Ishikawa (cell line): ENCODE measurements around the gene HBA2.

Experiments
- CEBPB ChIP-seq: IDR thresholded peaks from 2 replicates; pipeline ENCODE4 v1.6.1; 2012
- CREB1 ChIP-seq: IDR thresholded peaks from 2 replicates; pipeline ENCODE4 v1.6.1; 2012; ENCODE audit warnings: low read depth
- EGR1 ChIP-seq: IDR thresholded peaks from 2 replicates; pipeline ENCODE4 v1.6.1; 2012
- EP300 ChIP-seq: IDR thresholded peaks from 2 replicates; pipeline ENCODE4 v1.6.1; 2012; ENCODE audit warnings: borderline replicate concordance
- FOXM1 ChIP-seq: IDR thresholded peaks from 2 replicates; pipeline ENCODE4 v1.6.1; 2012; ENCODE audit warnings: low read depth, borderline replicate concordance
- NFIC ChIP-seq: IDR thresholded peaks from 2 replicates; pipeline ENCODE4 v1.6.1; 2012
- RAD21 ChIP-seq: IDR thresholded peaks from 2 replicates; pipeline ENCODE4 v1.6.1; 2012; ENCODE audit warnings: low read depth
- TAF1 ChIP-seq: IDR thresholded peaks from 2 replicates; pipeline ENCODE4 v1.6.1; 2012; ENCODE audit warnings: low read depth, mild to moderate bottlenecking
- TCF12 ChIP-seq: IDR thresholded peaks from 2 replicates; pipeline ENCODE4 v1.6.1; 2012; ENCODE audit warnings: low read depth
- TEAD4 ChIP-seq: IDR thresholded peaks from 2 replicates; pipeline ENCODE4 v1.6.1; 2012
- YY1 ChIP-seq: IDR thresholded peaks from 2 replicates; pipeline ENCODE4 v1.6.1; 2012; ENCODE audit warnings: low read depth
- ZBTB7A ChIP-seq: IDR thresholded peaks from 2 replicates; pipeline ENCODE4 v1.6.1; 2012; ENCODE audit warnings: low read depth
- TF ChIP-seq, protein P1 (sequence below): IDR thresholded peaks from 2 replicates; pipeline ENCODE4 v1.6.1; 2012
- TF ChIP-seq, protein P2 (sequence below): IDR thresholded peaks from 2 replicates; pipeline ENCODE4 v1.6.1; 2012; ENCODE audit warnings: low read depth, mild to moderate bottlenecking
- TF ChIP-seq, protein P3 (sequence below): IDR thresholded peaks from 2 replicates; pipeline ENCODE4 v1.6.1; 2012

Gene HBA2

DNA sequence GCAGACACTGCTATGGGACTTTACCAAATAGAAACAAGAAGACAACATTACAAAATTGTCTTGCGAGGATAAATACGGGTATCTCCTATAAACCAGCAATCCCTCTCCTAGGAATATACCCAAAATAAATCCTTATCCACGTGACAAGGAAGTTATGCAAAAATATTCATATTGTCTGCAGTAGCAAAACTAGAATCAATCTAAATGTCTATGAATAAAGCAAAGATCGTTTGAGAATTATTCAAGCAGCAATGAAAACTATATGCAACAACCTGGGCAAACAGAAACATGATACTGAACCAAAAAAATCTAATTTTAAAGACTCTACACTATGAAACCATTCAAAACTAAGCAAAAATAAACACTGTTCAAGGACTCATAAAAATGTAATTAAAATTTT, 47.3 kb downstream of the HBA2 start:
- TF ChIP-seq EP300 (no peak), TCF12 (no peak), NFIC (no peak), RAD21 (no peak), TEAD4 (no peak), TAF1 (no peak), CEBPB (no peak), FOXM1 (no peak), YY1 (no peak), ZBTB7A (no peak), EGR1 (no peak), CREB1 (no peak)
- TF ChIP-seq, protein P1, sequence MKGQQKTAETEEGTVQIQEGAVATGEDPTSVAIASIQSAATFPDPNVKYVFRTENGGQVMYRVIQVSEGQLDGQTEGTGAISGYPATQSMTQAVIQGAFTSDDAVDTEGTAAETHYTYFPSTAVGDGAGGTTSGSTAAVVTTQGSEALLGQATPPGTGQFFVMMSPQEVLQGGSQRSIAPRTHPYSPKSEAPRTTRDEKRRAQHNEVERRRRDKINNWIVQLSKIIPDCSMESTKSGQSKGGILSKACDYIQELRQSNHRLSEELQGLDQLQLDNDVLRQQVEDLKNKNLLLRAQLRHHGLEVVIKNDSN: no peak
- TF ChIP-seq, protein P2, sequence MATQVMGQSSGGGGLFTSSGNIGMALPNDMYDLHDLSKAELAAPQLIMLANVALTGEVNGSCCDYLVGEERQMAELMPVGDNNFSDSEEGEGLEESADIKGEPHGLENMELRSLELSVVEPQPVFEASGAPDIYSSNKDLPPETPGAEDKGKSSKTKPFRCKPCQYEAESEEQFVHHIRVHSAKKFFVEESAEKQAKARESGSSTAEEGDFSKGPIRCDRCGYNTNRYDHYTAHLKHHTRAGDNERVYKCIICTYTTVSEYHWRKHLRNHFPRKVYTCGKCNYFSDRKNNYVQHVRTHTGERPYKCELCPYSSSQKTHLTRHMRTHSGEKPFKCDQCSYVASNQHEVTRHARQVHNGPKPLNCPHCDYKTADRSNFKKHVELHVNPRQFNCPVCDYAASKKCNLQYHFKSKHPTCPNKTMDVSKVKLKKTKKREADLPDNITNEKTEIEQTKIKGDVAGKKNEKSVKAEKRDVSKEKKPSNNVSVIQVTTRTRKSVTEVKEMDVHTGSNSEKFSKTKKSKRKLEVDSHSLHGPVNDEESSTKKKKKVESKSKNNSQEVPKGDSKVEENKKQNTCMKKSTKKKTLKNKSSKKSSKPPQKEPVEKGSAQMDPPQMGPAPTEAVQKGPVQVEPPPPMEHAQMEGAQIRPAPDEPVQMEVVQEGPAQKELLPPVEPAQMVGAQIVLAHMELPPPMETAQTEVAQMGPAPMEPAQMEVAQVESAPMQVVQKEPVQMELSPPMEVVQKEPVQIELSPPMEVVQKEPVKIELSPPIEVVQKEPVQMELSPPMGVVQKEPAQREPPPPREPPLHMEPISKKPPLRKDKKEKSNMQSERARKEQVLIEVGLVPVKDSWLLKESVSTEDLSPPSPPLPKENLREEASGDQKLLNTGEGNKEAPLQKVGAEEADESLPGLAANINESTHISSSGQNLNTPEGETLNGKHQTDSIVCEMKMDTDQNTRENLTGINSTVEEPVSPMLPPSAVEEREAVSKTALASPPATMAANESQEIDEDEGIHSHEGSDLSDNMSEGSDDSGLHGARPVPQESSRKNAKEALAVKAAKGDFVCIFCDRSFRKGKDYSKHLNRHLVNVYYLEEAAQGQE: no peak
- TF ChIP-seq, protein P3, sequence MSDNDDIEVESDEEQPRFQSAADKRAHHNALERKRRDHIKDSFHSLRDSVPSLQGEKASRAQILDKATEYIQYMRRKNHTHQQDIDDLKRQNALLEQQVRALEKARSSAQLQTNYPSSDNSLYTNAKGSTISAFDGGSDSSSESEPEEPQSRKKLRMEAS: no peak
